OCI-LY1 (cell line): ENCODE data around the gene SAG.

Experiments used
- H2AFZ ChIP-seq: fragments of 200-600 bp; sonication (generic), shearing (Covaris generic); 2 replicates; pipeline ENCODE4 v1.6.0; 2014; ENCODE audit warnings: antibody characterized with exemption, mild to moderate bottlenecking, low read length
- H3F3A ChIP-seq: fragments of 200-600 bp; sonication (generic), shearing (Covaris generic); 2 replicates; pipeline ENCODE4 v1.6.0; 2014; ENCODE audit warnings: mild to moderate bottlenecking, antibody characterized with exemption, low read length, moderate library complexity; ENCODE audit not compliant: insufficient read depth
- H3K27ac ChIP-seq: fragments of 200-600 bp; sonication (generic); 2 replicates; pipeline ENCODE4 v1.5.1; 2014; ENCODE audit warnings: low read length, mixed run types, mild to moderate bottlenecking, low read depth; ENCODE audit not compliant: poor library complexity, severe bottlenecking
- H3K27me3 ChIP-seq: fragments of 200-600 bp; sonication (generic); 2 replicates; pipeline ENCODE4 v1.6.0; 2014; ENCODE audit warnings: antibody characterized with exemption, mild to moderate bottlenecking, low read length, moderate library complexity; ENCODE audit not compliant: insufficient read depth
- H3K36me3 ChIP-seq: fragments of 200-600 bp; sonication (generic); 2 replicates; pipeline ENCODE4 v1.6.1; 2014; ENCODE audit warnings: mild to moderate bottlenecking, antibody characterized with exemption, low read length, moderate library complexity, mixed read lengths; ENCODE audit not compliant: insufficient read depth
- H3K4me1 ChIP-seq: fragments of 200-600 bp; sonication (generic); 2 replicates; pipeline ENCODE4 v1.5.1; 2014; ENCODE audit warnings: mild to moderate bottlenecking, low read length, moderate library complexity; ENCODE audit not compliant: insufficient read depth, severe bottlenecking
- H3K4me2 ChIP-seq: fragments of 200-600 bp; sonication (generic), shearing (Covaris generic); 2 replicates; pipeline ENCODE4 v1.6.1; 2014; ENCODE audit warnings: low read length
- H3K4me3 ChIP-seq: fragments of 200-600 bp; sonication (generic); 2 replicates; pipeline ENCODE4 v1.5.1; 2014; ENCODE audit warnings: low read length, low read depth, mild to moderate bottlenecking, mixed read lengths; ENCODE audit not compliant: poor library complexity, severe bottlenecking
- H3K79me2 ChIP-seq: fragments of 200-600 bp; shearing (Covaris generic); 2 replicates; pipeline ENCODE4 v1.6.1; 2016; ENCODE audit warnings: mixed run types, low read length, mixed read lengths; ENCODE audit not compliant: insufficient read depth
- H3K9ac ChIP-seq: fragments of 200-600 bp; sonication (generic), shearing (Covaris generic); 2 replicates; pipeline ENCODE4 v1.6.1; 2014; ENCODE audit warnings: mild to moderate bottlenecking, low read length, mixed read lengths
- H3K9me2 ChIP-seq: fragments of 200-600 bp; sonication (generic), shearing (Covaris generic); 2 replicates; pipeline ENCODE4 v1.6.1; 2014; ENCODE audit warnings: low read depth, mild to moderate bottlenecking, low read length, mixed read lengths
- H3K9me3 ChIP-seq: fragments of 200-600 bp; shearing (Covaris generic); 2 replicates; pipeline ENCODE4 v1.6.1; 2014; ENCODE audit warnings: low read length, mixed read lengths
- H4K20me1 ChIP-seq: fragments of 200-600 bp; sonication (generic), shearing (Covaris generic); 2 replicates; pipeline ENCODE4 v1.6.0; 2016; ENCODE audit warnings: mild to moderate bottlenecking, low read length; ENCODE audit not compliant: insufficient read depth
- EZH2 ChIP-seq: fragments of 200-600 bp; sonication (generic), shearing (Covaris generic); IDR thresholded peaks from 2 replicates; pipeline ENCODE4 v1.8.0; 2017; ENCODE audit warnings: borderline replicate concordance, mixed run types, mild to moderate bottlenecking, antibody characterized with exemption, low read length, moderate library complexity, mixed read lengths
- TF ChIP-seq, protein P1 (sequence below): fragments of 200-600 bp; sonication (generic), shearing (Covaris generic); IDR thresholded peaks from 2 replicates; pipeline ENCODE4 v1.5.1; 2017; ENCODE audit warnings: mild to moderate bottlenecking, antibody characterized with exemption, low read length, moderate library complexity, mixed read lengths

The SAG gene

GRCh38 chr2:233360771-233361176 is 53.2 kb downstream of the SAG start:
- Histone ChIP-seq H3K36me3 (peaks cover 26% of the 10 kb centered on the region), H3K9me3 (0 out of 2 replicates have a peak, but pooled peaks cover 5% of the 10 kb centered on the region), H3K9me2 (no peaks in the 10 kb centered on the region), H3K4me1 (peaks cover 14% of the 10 kb centered on the region), H3K9ac (no peak overlapping the region), H3K27ac (no peak overlapping the region), H4K20me1 (0 out of 2 replicates have a peak, but pooled peaks cover 2% of the 10 kb centered on the region), H3K79me2 (no peaks in the 10 kb centered on the region), H3K4me2 (no peak overlapping the region), H3K27me3 (no peaks in the 10 kb centered on the region; the same call in 1 of the 2 replicates), H3K4me3 (no peak overlapping the region), H3F3A (no peaks in the 10 kb centered on the region), H2AFZ (no peak overlapping the region)
- no peak for TF ChIP-seq EZH2
- TF ChIP-seq, protein P1, sequence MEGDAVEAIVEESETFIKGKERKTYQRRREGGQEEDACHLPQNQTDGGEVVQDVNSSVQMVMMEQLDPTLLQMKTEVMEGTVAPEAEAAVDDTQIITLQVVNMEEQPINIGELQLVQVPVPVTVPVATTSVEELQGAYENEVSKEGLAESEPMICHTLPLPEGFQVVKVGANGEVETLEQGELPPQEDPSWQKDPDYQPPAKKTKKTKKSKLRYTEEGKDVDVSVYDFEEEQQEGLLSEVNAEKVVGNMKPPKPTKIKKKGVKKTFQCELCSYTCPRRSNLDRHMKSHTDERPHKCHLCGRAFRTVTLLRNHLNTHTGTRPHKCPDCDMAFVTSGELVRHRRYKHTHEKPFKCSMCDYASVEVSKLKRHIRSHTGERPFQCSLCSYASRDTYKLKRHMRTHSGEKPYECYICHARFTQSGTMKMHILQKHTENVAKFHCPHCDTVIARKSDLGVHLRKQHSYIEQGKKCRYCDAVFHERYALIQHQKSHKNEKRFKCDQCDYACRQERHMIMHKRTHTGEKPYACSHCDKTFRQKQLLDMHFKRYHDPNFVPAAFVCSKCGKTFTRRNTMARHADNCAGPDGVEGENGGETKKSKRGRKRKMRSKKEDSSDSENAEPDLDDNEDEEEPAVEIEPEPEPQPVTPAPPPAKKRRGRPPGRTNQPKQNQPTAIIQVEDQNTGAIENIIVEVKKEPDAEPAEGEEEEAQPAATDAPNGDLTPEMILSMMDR: no peak

GRCh38 chr2:233361297-233361696 is 53.7 kb downstream of the SAG start:
- Histone ChIP-seq H3F3A (no peaks in the 10 kb centered on the region), H3K9ac (no peak overlapping the region), H3K36me3 (peaks cover 22% of the 10 kb centered on the region), H3K4me1 (peaks cover 9% of the 10 kb centered on the region), H3K4me3 (no peak overlapping the region), H3K27ac (no peak overlapping the region), H3K27me3 (no peaks in the 10 kb centered on the region), H2AFZ (no peak overlapping the region), H3K79me2 (no peaks in the 10 kb centered on the region), H3K9me2 (no peaks in the 10 kb centered on the region), H3K4me2 (no peak overlapping the region), H3K9me3 (0 out of 2 replicates have a peak, but pooled peaks cover 5% of the 10 kb centered on the region), H4K20me1 (no peaks in the 10 kb centered on the region)
- TF ChIP-seq EZH2: no peak
- TF ChIP-seq, protein P1: no peak

- Histone ChIP-seq H4K20me1 (no peaks in the 10 kb centered on the region), H3K4me2 (no peak overlapping the region), H3K4me1 (peaks cover 4% of the 10 kb centered on the region), H3K9me2 (no peaks in the 10 kb centered on the region), H3K36me3 (peaks cover 13% of the 10 kb centered on the region), H3F3A (no peaks in the 10 kb centered on the region), H3K4me3 (no peak overlapping the region), H3K27me3 (no peaks in the 10 kb centered on the region), H3K9ac (no peak overlapping the region), H3K79me2 (no peaks in the 10 kb centered on the region), H3K9me3 (0 out of 2 replicates have a peak, but pooled peaks cover 5% of the 10 kb centered on the region), H3K27ac (no peak overlapping the region), H2AFZ (no peak overlapping the region)
- no peak for TF ChIP-seq EZH2
- TF ChIP-seq, protein P1: no peak
Observed at GRCh38 chr2:233362742-233363141, 55.1 kb downstream of the SAG start.
